Mammary epithelial cell (primary cell): ENCODE data around the gene CYGB.

Experiments used
- EZH2 ChIP-seq: IDR thresholded peaks from 2 replicates; pipeline ENCODE4 v1.6.1; 2012; ENCODE audit warnings: low read length, inconsistent platforms, borderline replicate concordance
- TF ChIP-seq, protein P1 (sequence below), 2 donors: IDR thresholded peaks in 1 of 2; conservative IDR thresholded peaks in 1 of 2; 2 replicates each; pipeline ENCODE4 v1.5.1; 2011 to 2012; ENCODE audit warnings: inconsistent platforms in 2 of 2, low read length in 2 of 2, mild to moderate bottlenecking in 2 of 2, control low read depth in 1 of 2, low read depth in 1 of 2; ENCODE audit not compliant: insufficient read depth in 1 of 2; ENCODE audit errors: extremely low read depth in 1 of 2

DNA sequence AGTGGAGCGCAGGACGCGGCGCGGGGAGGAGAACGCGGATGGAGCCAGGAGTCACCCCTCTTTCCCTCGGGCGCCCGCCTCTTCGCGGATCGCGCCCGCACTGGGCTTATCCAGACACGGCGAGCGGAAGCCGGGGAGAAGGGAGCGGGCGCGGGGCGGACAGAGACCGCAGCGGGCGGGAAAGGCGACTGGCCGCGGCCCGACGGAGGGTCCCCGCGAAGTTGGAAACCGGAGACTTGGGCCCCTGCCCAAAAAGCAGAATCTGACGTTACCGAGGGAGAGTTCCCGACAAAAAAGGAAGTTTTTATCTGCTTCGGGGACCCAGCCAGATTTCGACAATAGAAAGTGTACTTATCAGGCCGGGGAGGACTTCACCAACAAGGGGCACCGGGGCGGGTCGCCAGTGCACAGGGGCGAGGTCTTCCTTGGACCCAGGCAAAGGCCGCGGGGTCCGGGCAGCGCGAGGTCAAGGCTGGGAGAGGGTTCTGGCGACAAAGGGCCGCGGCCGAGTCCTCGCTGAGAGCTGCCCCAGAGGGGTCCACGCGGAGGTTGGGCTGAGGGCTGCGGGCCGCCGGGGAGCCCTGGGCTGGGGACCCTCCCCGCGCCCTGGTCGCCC, 47.6 kb upstream of the CYGB start:
- TF ChIP-seq, protein P1, sequence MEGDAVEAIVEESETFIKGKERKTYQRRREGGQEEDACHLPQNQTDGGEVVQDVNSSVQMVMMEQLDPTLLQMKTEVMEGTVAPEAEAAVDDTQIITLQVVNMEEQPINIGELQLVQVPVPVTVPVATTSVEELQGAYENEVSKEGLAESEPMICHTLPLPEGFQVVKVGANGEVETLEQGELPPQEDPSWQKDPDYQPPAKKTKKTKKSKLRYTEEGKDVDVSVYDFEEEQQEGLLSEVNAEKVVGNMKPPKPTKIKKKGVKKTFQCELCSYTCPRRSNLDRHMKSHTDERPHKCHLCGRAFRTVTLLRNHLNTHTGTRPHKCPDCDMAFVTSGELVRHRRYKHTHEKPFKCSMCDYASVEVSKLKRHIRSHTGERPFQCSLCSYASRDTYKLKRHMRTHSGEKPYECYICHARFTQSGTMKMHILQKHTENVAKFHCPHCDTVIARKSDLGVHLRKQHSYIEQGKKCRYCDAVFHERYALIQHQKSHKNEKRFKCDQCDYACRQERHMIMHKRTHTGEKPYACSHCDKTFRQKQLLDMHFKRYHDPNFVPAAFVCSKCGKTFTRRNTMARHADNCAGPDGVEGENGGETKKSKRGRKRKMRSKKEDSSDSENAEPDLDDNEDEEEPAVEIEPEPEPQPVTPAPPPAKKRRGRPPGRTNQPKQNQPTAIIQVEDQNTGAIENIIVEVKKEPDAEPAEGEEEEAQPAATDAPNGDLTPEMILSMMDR (conservative IDR thresholded peaks at IDR 0.05 in 1 of 2, IDR thresholded peaks at IDR 0.05 in 1 of 2; ENCODE audit: extremely low read depth in 1 of 2, insufficient read depth in 1 of 2, low read depth in 1 of 2, low read length in 2 of 2): no peak
- no peak for TF ChIP-seq EZH2
